ENCODE data around the gene PSEN1.

Gene PSEN1
- 101 reads per million, percentile 83 among the genes with 10 or more reads in this experiment for total RNA-seq

DNA sequence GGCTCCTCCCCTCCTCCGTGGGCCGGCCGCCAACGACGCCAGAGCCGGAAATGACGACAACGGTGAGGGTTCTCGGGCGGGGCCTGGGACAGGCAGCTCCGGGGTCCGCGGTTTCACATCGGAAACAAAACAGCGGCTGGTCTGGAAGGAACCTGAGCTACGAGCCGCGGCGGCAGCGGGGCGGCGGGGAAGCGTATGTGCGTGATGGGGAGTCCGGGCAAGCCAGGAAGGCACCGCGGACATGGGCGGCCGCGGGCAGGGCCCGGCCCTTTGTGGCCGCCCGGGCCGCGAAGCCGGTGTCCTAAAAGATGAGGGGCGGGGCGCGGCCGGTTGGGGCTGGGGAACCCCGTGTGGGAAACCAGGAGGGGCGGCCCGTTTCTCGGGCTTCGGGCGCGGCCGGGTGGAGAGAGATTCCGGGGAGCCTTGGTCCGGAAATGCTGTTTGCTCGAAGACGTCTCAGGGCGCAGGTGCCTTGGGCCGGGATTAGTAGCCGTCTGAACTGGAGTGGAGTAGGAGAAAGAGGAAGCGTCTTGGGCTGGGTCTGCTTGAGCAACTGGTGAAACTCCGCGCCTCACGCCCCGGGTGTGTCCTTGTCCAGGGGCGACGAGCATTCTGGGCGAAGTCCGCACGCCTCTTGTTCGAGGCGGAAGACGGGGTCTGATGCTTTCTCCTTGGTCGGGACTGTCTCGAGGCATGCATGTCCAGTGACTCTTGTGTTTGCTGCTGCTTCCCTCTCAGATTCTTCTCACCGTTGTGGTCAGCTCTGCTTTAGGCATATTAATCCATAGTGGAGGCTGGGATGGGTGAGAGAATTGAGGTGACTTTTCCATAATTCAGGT, at the start of gene PSEN1:
PSEN1 (plus strand) TSS at position 121 of the 839 bp plus-strand sequence. CDS start 11,513 bp downstream, outside the sequence.
- DNase-seq, result peak; percentile 99

DNA sequence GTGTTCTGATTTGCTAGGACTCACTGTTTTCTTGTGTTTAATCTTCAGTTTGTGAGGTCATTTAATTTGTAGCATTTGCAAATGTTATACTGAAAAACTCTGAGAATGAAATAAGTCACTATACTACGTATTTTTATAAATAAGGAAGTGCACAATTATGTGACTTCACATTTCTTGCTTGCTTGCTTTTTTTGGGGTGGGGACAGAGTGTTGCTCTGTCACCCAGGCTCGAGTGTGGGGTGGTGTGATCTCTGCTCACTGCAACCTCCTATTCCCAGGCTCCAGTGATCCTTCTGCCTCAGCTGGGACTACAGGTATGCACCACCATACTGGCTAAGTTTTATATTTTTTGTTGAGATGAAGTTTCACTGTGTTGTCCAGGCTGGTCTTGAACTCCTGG, 45.3 kb upstream of the PSEN1 start:
- DNase-seq, result no peak

DNA sequence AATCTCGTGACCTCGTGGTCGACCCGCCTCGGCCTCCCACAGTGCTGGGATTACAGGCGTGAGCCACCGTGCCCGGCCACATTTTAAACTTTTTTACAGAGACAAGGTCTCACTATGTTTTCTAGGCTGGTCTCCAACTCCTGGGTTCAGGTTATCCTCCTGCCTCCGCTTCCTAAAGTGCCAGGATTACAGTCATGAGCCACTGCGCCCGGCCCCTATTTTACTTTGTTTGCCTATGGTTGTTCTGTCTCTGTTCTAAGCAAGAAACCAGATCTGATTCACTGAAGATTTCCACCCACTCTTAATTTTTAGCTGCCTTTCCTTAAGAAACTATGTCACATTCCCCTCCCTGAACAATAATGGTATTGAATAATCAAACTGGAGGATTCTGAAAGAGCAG, 38.9 kb upstream of the PSEN1 start:
- DNase-seq, result no peak

- no peak for DNase-seq
These were observed 36.0 kb upstream of the PSEN1 start for GRCh38 chr14:73100334-73100733.

- DNase-seq, result no peak
These were observed 33.4 kb upstream of the PSEN1 start for GRCh38 chr14:73102806-73103497.

DNA sequence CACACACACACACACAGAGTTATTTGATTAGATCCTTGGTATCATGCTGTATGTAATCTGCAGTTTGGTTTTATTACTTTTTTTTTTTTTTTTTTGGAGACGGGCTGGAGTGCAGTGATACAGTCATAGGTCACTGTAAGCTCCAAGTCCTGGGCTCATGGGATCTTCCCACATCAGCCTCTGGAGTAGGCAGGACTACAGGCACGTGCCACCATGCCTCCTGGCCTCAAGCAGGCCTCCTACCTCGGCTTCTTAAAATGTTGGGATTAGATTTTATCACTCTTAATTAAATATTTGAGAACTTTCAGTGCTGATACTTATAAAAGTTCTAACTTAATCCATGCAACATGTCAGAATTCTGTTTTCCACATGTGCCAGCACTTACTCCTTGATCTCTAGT, 31.3 kb upstream of the PSEN1 start:
- DNase-seq, result no peak

GRCh38 chr14:73105727-73106126, 30.6 kb upstream of the PSEN1 start:
- no peak for DNase-seq

GRCh38 chr14:73116079-73116665, 20.1 kb upstream of the PSEN1 start:
- DNase-seq, result no peak

DNA sequence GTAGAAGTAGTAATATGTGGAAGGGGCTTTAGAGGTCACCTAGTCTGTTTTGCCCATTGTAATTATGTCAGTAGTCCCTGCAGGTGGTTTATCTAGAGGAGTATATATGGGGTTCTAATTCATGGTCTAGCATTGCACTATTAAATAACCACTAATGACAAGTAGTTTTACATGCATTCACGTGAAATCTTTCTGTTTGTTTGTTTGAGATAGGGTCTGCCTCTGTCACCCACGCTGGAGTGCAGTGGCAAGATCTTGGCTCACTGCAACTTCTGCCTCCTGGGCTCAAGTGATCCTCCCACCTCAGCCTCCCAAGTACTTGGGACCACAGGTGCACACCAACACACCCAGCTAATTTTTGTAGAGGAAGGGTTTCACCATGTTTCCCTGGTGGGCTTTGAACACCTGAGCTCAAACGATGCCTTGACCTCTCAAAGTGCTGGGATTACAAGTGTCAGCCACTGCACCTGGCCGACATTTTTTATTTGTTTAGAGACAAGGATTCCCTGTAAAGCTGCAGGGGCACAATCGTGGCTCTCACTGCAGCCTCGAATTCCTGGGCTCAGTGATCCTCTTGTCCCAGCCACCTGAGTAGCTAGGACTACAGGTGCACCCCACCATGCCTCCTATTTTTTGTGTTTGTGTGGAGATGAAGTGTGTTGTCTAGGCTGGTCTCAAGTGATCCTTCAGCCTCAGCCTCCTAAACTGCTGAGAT, 12.0 kb upstream of the PSEN1 start:
- no peak for DNase-seq

- no peak for DNase-seq
These were observed 11.1 kb upstream of the PSEN1 start for GRCh38 chr14:73125169-73125588.

GRCh38 chr14:73125746-73126145, 10.6 kb upstream of the PSEN1 start:
- no peak for DNase-seq

DNA sequence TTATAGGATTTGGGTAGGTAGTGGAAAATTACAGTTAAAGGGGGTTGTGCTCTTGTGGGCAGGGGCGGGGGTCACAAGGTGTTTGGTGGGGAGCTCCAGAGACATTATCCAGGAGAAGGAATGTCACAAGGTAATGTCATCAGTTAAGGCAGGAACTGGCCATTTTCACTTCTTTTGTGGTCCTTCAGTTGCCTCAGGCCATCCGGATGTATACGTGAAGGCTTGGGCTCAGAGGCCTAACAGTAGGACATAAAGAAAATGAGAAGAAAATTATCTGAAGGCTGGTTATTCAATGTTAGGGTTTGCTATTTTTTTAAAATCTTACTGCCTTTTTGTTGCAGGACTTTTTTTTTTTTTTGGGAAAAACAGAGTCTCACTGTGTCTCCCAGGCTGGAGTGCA, 2.5 kb upstream of the PSEN1 start:
- DNase-seq, result no peak

- no peak for DNase-seq
These were observed 271 bp upstream of the PSEN1 start for GRCh38 chr14:73136085-73136386.

- no peak for DNase-seq
These were observed 4.6 kb downstream of the PSEN1 start for GRCh38 chr14:73140811-73141323.

- no peak for DNase-seq
These were observed 5.9 kb downstream of the PSEN1 start for GRCh38 chr14:73142216-73142615.

GRCh38 chr14:73143003-73143402, 6.7 kb downstream of the PSEN1 start:
- DNase-seq, result no peak

GRCh38 chr14:73143617-73144016, 7.3 kb downstream of the PSEN1 start:
- DNase-seq, result no peak

- no peak for DNase-seq
These were observed 9.1 kb downstream of the PSEN1 start for GRCh38 chr14:73145371-73145770.

DNA sequence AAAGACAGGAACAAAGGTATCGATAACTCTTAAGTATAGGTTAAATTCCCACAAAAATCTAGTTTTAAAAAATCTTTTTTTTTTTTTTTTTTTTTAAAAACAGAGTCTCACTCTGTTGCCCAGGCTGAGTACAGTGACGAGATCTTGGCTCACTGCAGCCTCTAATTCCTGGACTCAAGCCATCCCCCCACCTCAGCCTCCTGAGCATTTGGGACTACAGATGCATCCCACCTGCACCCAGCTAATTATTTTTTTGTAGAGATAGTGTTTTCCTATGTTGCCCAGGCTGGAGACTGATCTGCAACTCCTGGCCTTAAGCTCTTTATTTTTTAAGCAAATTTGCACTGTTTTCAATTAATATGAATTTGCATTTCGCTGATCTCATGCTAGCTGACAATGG, 9.8 kb downstream of the PSEN1 start:
- no peak for DNase-seq

GRCh38 chr14:73149753-73150152, 13.4 kb downstream of the PSEN1 start:
- DNase-seq, result no peak

- no peak for DNase-seq
These were observed 17.0 kb downstream of the PSEN1 start for GRCh38 chr14:73153272-73153671.

GRCh38 chr14:73162251-73162650, 25.9 kb downstream of the PSEN1 start:
- DNase-seq, result no peak

GRCh38 chr14:73166399-73166798, 30.1 kb downstream of the PSEN1 start:
- no peak for DNase-seq
